ENCODE measurements around the gene CBFB. TPM values are rescaled to one million over a fixed set of nuclear protein-coding genes. Genes with fewer than 3 reads are reported as not detected.

The CBFB gene
- total and polyA plus RNA-seq, 9 of the 15 experiments (the other 6 are each of a cell fraction or from before 2014, with no cell fraction given): 22.0 to 112 (median 66.5) TPM

DNA sequence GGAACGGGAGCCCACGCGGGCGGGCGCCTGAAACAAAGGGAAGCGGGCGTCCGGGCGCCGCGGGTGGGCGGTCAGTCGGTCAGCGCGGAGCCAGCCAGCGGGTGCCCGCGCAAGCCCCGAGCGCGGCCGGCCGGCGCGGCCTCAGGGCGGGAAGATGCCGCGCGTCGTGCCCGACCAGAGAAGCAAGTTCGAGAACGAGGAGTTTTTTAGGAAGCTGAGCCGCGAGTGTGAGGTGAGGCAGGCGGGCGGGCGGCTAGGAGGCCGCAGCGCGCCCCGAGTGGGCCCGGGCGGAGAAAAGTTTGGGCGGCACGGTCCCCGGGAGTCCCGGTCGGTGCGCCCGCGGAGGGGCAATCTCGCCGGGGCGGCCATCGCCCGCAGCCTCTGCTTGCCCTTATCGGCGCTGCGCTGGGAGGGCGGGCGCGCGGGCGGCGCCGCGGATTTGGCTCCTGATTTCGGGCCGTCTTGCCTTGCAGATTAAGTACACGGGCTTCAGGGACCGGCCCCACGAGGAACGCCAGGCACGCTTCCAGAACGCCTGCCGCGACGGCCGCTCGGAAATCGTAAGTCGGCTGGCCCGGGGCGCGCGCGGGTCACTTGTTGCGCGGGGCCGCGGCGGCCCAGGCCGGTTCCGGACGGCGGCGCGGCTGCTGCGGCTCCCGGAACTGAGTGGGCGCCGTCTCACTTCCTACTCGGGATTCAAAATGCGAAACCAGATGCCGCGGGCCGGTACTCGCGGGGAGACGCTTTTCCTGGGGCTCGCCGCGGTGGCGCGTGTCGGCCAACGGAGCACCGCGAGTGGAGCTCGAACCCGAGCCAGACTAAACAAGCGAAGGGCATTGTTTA, 526 bp downstream of the CBFB start (continued):
- TF ChIP-seq, protein P1, sequence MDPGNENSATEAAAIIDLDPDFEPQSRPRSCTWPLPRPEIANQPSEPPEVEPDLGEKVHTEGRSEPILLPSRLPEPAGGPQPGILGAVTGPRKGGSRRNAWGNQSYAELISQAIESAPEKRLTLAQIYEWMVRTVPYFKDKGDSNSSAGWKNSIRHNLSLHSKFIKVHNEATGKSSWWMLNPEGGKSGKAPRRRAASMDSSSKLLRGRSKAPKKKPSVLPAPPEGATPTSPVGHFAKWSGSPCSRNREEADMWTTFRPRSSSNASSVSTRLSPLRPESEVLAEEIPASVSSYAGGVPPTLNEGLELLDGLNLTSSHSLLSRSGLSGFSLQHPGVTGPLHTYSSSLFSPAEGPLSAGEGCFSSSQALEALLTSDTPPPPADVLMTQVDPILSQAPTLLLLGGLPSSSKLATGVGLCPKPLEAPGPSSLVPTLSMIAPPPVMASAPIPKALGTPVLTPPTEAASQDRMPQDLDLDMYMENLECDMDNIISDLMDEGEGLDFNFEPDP (CRISPR knock-in tag; IDR thresholded peaks at IDR 0.05): no peak
- TF ChIP-seq ZBTB17 (CRISPR knock-in tag; IDR thresholded peaks at IDR 0.05) (no peak), PTTG1 (tag; IDR thresholded peaks at IDR 0.05; ENCODE audit: low read depth) (no peak), RBM22 (IDR thresholded peaks at IDR 0.05; ENCODE audit: low read depth, low read length, poor library complexity, severe bottlenecking) (peak; percentile 80), ZNF197 (CRISPR knock-in tag; IDR thresholded peaks at IDR 0.05; ENCODE audit: low read depth) (no peak), ZC3H4 (CRISPR knock-in tag; IDR thresholded peaks at IDR 0.05; ENCODE audit: borderline replicate concordance) (peak; percentile 45; the same call in 1 of the 2 replicates), KAT8 (IDR thresholded peaks at IDR 0.05; ENCODE audit: low read depth) (no peak), L3MBTL2 (IDR thresholded peaks at IDR 0.05) (peak; percentile 74), HCFC1 (IDR thresholded peaks at IDR 0.05; ENCODE audit: low read depth, low read length) (no peak; the same call in 1 of the 2 replicates), ZNF583 (CRISPR knock-in tag; IDR thresholded peaks at IDR 0.05) (no peak), ZNF586 (CRISPR knock-in tag; conservative IDR thresholded peaks at IDR 0.05) (no peak), HDGF (IDR thresholded peaks at IDR 0.05) (no peak), HNRNPK (IDR thresholded peaks at IDR 0.05; ENCODE audit: low read depth, low read length, poor library complexity, severe bottlenecking) (no peak)
- TF ChIP-seq, protein P2, sequence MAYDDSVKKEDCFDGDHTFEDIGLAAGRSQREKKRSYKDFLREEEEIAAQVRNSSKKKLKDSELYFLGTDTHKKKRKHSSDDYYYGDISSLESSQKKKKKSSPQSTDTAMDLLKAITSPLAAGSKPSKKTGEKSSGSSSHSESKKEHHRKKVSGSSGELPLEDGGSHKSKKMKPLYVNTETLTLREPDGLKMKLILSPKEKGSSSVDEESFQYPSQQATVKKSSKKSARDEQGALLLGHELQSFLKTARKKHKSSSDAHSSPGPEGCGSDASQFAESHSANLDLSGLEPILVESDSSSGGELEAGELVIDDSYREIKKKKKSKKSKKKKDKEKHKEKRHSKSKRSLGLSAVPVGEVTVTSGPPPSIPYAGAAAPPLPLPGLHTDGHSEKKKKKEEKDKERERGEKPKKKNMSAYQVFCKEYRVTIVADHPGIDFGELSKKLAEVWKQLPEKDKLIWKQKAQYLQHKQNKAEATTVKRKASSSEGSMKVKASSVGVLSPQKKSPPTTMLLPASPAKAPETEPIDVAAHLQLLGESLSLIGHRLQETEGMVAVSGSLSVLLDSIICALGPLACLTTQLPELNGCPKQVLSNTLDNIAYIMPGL (CRISPR knock-in tag; IDR thresholded peaks at IDR 0.05): peak; percentile 56; the same call in 1 of the 2 replicates
- TF ChIP-seq, protein P3, sequence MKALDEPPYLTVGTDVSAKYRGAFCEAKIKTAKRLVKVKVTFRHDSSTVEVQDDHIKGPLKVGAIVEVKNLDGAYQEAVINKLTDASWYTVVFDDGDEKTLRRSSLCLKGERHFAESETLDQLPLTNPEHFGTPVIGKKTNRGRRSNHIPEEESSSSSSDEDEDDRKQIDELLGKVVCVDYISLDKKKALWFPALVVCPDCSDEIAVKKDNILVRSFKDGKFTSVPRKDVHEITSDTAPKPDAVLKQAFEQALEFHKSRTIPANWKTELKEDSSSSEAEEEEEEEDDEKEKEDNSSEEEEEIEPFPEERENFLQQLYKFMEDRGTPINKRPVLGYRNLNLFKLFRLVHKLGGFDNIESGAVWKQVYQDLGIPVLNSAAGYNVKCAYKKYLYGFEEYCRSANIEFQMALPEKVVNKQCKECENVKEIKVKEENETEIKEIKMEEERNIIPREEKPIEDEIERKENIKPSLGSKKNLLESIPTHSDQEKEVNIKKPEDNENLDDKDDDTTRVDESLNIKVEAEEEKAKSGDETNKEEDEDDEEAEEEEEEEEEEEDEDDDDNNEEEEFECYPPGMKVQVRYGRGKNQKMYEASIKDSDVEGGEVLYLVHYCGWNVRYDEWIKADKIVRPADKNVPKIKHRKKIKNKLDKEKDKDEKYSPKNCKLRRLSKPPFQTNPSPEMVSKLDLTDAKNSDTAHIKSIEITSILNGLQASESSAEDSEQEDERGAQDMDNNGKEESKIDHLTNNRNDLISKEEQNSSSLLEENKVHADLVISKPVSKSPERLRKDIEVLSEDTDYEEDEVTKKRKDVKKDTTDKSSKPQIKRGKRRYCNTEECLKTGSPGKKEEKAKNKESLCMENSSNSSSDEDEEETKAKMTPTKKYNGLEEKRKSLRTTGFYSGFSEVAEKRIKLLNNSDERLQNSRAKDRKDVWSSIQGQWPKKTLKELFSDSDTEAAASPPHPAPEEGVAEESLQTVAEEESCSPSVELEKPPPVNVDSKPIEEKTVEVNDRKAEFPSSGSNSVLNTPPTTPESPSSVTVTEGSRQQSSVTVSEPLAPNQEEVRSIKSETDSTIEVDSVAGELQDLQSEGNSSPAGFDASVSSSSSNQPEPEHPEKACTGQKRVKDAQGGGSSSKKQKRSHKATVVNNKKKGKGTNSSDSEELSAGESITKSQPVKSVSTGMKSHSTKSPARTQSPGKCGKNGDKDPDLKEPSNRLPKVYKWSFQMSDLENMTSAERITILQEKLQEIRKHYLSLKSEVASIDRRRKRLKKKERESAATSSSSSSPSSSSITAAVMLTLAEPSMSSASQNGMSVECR (CRISPR knock-in tag; IDR thresholded peaks at IDR 0.05): peak; percentile 64
- TF ChIP-seq, protein P4, sequence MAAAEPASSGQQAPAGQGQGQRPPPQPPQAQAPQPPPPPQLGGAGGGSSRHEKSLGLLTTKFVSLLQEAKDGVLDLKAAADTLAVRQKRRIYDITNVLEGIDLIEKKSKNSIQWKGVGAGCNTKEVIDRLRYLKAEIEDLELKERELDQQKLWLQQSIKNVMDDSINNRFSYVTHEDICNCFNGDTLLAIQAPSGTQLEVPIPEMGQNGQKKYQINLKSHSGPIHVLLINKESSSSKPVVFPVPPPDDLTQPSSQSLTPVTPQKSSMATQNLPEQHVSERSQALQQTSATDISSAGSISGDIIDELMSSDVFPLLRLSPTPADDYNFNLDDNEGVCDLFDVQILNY (CRISPR knock-in tag; IDR thresholded peaks at IDR 0.05): no peak
- TF ChIP-seq, protein P5, sequence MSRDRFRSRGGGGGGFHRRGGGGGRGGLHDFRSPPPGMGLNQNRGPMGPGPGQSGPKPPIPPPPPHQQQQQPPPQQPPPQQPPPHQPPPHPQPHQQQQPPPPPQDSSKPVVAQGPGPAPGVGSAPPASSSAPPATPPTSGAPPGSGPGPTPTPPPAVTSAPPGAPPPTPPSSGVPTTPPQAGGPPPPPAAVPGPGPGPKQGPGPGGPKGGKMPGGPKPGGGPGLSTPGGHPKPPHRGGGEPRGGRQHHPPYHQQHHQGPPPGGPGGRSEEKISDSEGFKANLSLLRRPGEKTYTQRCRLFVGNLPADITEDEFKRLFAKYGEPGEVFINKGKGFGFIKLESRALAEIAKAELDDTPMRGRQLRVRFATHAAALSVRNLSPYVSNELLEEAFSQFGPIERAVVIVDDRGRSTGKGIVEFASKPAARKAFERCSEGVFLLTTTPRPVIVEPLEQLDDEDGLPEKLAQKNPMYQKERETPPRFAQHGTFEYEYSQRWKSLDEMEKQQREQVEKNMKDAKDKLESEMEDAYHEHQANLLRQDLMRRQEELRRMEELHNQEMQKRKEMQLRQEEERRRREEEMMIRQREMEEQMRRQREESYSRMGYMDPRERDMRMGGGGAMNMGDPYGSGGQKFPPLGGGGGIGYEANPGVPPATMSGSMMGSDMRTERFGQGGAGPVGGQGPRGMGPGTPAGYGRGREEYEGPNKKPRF (IDR thresholded peaks at IDR 0.05; ENCODE audit: low read depth, low read length): no peak
